GM21786 (cell line): ENCODE measurements around the gene CDHR4.
"Not testable (repeated sequence)": the region's sequence is repeated elsewhere in the genome, so short reads cannot be mapped to it uniquely, and the experiment has no call there.

Experiments
- ATAC-seq: cut with Tn5 transposase; IDR thresholded peaks from one replicate; pipeline ENCODE4 v1.9.1; 2021; ENCODE audit not compliant: unreplicated experiment

CDHR4 gene

DNA sequence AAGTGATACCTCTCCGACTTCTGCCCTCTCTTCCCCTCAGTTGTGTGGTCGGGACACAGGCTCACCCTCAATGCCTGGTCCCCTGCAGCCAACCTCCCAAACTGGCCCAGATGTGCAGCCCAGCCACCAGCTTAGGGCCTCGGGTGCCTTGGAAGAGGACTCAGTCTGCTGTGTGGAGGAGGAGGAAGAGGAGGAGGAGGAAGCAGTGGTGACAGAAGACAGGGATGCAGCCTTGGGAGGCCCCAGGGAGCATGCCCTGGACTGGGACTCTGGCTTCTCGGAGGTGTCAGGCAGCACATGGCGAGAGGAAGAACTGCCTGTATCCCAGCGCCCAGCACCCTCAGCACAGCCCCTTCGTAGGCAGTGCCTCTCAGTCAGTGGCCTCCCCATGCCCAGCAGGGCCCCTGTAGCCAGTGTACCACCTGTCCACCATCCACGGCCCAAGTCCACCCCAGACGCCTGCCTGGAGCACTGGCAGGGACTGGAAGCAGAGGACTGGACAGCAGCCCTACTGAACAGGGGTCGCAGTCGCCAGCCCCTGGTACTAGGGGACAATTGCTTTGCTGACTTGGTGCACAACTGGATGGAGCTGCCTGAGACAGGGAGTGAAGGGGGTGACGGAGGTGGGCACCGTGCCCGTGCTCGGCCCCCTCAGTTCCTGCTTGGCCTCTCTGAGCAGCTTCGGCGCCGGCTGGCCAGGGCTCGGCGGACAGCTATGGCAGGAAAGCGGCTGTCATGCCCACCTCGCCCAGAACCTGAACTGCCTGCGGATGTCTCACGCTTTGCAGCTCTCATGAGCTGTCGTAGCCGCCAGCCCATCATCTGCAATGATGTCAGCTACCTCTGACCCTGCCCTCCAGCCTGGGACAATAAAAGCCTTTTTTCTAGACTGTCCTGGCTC is 4.7 kb upstream of the CDHR4 start:
- ATAC-seq, result no peak

- ATAC-seq, result peak; percentile 6
Measured at GRCh38 chr3:49803465-49804140, 3.9 kb upstream of the CDHR4 start.

- peak; percentile 40 for ATAC-seq
Measured at GRCh38 chr3:49802719-49803464, 3.2 kb upstream of the CDHR4 start, which contains the start of gene INKA1. Gene INKA1 (plus strand): TSS chr3:49803261. CDS start chr3:49803393, 132 bp downstream.

- ATAC-seq, result no peak
Measured at GRCh38 chr3:49801160-49801559, 1.5 kb upstream of the CDHR4 start.

DNA sequence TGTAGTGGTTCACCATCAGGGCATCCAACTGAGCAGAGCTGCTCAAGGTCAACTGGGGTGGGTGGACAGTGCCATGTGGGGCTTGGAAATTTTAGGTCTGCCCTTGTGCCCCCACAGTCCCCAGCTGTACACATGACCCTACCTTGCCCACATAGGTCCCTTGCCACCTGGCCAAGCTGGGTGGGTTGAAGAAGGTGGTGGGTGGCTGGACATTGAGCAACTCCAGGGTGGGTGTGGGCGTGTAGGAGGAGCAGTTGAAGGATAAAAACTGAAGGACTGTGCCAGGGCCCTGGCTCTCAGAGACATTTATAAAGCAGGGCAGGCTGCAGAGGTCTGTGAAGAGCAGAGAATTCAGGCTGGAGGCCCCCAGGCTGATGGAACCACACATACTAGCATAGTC is 568 bp downstream of the CDHR4 start:
- no peak for ATAC-seq

- no peak for ATAC-seq
Measured at GRCh38 chr3:49794926-49795905, 4.5 kb downstream of the CDHR4 start.

DNA sequence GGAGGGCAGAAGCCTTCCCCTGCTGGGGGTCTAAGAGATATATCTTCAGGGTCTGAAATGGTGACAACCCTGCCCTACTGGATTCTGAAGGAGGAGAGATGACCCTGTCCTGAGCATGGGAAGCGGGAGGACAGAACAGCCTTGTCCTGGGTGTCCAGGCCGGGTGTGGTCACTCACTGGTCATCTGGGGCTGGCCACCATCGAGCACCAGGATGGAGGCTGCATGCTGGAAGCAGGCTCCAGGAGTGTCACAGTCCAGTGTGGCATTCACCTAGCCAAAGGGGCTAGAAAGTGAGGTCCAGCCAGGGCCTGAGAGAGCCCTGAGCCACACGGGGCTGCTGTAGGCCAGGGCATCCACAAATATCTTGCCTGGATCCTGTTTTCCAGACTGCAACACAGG is 5.2 kb downstream of the CDHR4 start:
- ATAC-seq, result no peak

GRCh38 chr3:49793486-49794085 is 6.1 kb downstream of the CDHR4 start:
- no peak for ATAC-seq

GRCh38 chr3:49792371-49793150 is 7.1 kb downstream of the CDHR4 start:
- no peak for ATAC-seq

DNA sequence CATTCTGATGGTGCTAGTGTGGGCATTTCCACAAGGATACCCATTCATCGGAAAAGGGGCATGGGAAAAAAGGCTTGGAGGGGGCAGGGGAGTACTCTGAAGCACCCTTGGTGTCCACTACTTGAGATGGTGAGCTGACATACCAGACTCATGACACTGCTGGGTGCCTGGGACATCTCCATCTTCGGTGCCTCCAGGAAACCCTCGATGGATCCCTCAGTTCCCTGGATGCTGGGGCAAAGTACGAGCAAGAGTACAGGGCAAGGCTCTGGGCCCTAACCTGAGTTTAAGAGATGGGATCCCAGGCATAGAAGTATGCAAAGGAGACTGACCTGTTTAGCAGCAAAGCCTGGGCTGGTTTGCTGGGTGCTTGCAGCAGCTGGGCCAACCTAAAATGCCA is 8.1 kb downstream of the CDHR4 start:
- ATAC-seq, result no peak

DNA sequence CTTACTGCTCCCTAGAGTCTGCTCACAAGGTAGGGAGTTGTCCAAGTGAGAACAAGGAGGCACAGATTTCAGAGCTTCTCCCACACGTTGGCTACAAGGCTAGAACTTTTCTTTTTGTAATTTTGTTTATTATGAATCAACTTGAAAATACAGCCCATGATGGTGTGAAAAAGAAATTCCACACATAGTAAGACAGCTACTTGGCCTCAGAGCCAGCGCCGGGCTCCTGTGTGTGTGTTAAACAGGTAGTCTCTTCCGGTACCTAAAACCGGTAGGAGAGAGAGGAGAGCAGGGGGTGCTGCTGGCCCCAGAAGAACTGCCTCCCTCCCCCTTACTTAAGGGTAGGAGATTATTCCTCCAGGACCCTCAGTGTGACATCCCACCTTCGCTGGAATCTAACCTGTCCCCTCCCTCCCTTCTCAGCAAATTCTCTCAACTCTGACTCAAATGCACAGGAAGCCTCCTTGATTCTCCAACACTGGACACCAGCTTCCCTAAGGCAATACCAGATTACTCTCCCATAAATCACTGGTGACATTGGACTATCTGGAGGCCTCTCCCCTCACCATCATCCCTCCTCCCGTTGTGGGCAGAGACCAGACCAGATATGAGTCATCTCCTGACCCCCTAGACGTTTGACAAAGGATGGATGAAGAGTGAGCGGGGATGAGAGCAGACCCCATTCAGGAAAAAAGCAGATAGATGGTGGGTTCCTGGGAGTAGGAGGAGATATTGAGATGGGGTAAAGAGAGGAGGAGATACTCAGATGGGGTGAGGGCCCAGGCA is 8.9 kb downstream of the CDHR4 start:
- no peak for ATAC-seq

GRCh38 chr3:49788056-49788455 is 11.6 kb downstream of the CDHR4 start:
- ATAC-seq, result no peak

DNA sequence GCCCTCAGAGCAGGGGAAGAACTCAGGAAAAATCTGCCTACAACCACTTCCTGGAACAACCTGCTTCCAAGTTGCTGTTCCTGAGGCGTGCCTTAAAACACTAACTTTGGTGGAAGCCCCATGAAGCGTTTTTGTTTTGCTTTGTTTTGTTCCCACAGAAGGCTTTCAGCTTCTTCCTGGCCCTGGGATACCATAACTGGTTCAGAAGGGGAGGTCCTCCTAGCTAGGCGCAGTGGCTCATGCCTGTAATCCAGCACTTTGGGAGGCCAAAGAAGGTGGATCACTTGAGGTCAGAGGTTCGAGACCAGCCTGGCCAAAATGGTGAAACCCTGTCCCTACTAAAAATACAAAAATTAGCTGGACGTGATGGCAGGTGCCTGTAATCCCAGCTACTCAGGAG is 12.1 kb downstream of the CDHR4 start:
- no peak for ATAC-seq

DNA sequence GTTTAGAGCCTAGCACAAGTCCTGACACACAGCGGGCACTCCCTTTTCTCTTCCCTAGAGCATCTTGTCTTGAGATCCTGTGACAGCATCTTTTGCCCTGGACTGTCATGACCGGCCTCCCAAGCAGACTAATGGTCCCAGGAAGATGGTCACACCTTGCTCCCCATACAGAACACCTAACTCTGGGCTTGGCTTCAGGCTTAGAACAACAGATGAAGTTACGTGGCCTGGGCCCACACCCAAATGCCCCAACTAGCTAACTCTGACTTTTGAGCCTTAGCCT is 12.6 kb downstream of the CDHR4 start:
- ATAC-seq, result no peak

GRCh38 chr3:49786357-49787181 is 13.1 kb downstream of the CDHR4 start, which contains the start of gene IP6K1:
Gene IP6K1 (minus strand): TSS chr3:49786542. CDS start chr3:49748040, 38,502 bp downstream.
- peak; percentile 99 for ATAC-seq

GRCh38 chr3:49785565-49786356 is 13.9 kb downstream of the CDHR4 start:
- ATAC-seq, result peak; percentile 34

- ATAC-seq, result not testable (repeated sequence)
Measured at GRCh38 chr3:49782277-49782676, 17.4 kb downstream of the CDHR4 start.
